NCI-H1417 treated with DMSO at 0.1 percent for 48 hours (cell line): ENCODE data around the gene FBXW4.
"Not testable (repeated sequence)": the region's sequence is repeated elsewhere in the genome, so short reads cannot be mapped to it uniquely, and the experiment has no call there.

Experiments
- DNase-seq: peaks from one replicate; lab custom pipeline; 2025; lab: John Stamatoyannopoulos, UW

The FBXW4 gene

DNA sequence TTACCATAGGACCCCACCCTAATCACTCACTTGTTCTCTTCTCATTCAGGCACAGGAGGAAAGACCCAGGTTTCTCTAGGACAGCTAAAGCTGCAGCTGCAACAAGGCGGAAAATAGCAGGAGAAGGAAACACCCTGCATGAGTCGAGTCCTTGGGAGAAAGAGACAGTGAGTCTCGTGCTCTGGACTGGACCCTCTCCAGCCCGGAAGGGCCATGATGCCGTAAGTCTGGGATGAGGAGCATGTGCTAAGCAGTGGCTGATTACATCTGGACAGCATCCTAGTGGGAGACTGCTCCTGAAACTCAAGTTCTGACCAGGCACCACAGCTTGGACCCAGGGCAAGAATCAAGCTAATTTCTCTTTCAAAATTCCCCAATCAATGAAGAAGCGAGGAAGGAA is 39.4 kb downstream of the FBXW4 start:
- DNase-seq = no peak

- DNase-seq = no peak
These were observed 41.4 kb downstream of the FBXW4 start for GRCh38 chr10:101653536-101653935.

GRCh38 chr10:101651336-101651735 is 43.6 kb downstream of the FBXW4 start:
- no peak for DNase-seq

DNA sequence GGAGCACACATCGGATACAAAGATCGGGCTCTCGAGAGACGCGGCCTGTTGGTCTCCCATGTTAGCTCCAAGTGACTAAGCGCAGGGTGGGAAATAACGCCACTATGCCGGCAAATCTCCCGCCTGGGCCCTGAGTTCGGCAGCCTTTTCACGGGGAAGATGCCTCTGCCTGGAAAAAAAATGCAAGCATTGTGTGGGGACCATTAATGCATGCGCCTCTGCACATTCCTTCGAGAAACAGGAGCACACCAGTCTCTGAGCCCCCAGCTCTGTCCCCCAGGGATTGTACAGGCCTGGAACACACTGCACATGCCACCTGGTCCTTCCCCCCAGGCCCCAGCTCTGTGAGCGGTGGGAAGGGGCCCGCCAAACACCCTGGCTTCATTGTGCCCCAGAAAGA is 44.1 kb downstream of the FBXW4 start:
- no peak for DNase-seq

DNA sequence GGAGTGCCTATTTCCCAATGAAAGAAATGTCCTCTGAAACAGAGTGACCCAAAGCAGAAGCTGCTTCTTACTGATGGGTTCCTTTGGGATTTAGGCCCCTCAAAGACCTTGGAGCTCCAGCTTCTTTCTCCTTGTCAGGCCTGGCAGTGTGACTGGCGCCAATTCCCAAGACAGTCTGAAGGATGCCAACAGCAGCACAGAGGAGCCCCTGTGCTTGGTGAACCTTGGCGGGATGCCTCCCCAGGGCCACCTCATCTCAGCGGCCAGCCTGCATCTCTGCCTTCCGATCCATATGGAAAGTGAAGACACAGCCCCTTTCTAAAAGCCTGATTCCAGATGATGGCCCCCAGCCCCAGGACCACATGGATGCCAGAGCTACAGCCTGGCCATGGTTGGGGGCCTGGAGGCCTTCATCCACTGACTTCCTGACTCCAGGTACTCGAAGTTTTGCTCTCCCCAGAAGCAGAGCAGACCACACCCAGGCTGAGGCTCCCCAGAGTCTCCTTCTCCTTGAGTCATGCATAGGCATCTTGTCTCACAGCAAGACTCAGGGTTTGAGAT is 45.4 kb downstream of the FBXW4 start:
- DNase-seq = no peak

DNA sequence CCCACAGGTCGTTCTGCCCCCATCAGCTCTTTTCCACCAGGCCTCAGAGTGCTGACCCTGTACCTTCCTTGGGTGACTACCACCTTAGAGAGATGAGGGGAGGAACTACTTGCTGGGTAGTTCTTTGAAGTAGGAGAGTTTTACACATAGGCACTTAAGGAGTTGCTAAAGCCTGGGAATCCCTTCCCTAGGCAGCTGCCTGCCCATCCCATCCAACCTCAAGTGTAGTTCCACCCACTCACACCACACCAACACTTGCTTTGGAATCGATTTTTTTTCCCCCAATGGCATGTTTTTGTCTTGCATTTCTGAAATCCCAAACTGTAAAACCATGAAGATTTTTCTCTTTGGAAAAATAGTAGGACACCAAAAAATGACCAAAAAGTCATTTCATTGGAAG is 47.7 kb downstream of the FBXW4 start:
- no peak for DNase-seq

DNA sequence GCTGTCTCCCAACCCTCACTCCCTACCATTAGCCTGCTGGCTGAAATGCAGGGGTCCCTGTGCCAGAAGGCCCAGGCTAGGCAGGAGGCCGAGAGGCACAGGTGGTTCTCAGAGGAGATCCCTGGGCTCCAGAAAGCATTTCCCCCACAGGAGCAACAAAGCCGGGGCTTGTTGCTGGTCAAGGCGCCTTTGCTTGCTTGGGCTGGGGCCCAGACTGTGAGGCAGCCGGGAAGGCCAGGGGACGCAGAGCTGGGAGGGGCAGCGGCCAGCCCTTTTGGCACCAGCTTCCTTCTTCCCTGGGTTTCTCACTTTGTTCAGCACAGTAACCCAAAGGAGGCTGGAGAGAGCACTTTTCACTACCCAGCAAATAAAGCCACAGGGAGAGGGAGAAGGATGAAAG is 48.6 kb downstream of the FBXW4 start:
- no peak for DNase-seq

DNA sequence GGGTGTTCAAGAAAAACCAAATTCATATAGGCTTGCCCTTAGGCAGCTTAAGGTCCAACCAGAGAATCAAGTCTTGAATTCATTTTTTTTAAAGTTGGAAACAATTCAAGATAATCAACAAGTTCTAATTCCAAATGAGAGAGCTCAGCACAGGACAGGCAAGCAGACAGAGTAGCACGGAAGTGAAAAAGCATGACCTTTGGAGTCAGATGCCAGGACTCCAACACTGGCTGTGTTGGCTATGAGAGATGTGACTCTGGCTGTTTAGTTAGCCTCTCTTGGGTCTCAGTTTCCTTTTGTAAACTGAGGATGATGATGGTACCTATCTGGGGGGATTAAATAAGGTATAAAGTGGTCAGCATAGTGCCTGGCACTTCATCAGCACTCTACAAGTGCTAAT is 49.3 kb downstream of the FBXW4 start:
- no peak for DNase-seq

DNA sequence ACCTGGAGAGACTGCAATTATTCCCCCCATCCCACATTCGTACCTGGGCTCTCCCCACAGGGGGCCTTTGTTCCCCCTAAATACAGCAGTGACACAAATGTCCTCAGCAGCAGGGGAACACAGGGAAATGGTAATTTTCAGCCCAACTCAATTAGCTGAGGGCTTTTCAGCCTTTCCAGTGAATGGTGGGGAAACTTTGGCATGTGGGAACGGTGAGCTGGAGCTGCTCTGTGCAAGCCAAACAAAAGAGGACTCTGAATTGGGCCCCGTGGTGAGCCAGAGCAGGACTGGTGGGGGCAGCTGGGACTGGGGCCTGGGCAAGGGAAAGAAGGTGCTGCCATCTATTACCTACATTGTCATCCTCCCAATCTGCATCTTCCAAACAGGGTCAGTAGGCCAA is 51.0 kb downstream of the FBXW4 start:
- no peak for DNase-seq

GRCh38 chr10:101643546-101643945 is 51.4 kb downstream of the FBXW4 start:
- no peak for DNase-seq

DNA sequence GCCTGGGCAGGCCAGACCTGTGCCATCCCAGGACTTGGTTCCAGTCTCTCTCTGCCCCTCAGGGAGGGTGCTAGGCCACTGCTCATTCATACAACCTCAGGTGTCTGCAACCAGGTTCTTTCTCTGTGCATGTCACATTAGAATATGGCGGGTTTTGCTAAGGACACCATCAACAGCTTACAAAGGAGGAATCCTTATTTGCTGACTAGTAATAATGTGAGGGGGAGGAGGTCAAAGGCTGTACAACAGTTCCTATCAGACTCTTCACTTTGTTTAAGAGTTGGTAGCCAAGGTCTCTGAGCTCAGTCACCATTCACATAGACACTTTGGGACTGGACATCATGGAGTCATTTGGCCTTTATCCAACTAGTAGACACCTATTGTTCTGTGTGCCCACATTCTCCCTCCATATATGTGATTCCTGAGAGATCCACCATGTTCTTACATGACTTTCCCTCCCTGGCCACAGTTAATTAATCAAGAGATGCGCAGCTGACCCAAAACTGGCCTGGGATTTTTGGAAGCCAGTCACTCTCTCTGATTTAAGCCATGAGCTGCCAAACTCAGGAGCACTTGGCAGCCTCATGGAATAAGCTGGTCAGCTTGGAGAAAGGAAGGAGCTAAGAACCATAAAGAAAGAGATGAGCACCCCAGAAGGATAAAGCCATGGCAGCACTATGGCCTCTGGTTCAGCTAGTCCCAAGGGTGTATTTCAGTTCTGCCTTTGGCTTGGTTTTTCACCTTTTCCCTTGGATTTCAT is 55.6 kb downstream of the FBXW4 start:
- DNase-seq = no peak

GRCh38 chr10:101633510-101633909 is 61.5 kb downstream of the FBXW4 start:
- DNase-seq = not testable (repeated sequence)

GRCh38 chr10:101631821-101632475 is 63.0 kb downstream of the FBXW4 start:
- no peak for DNase-seq

- DNase-seq = no peak
These were observed 64.4 kb downstream of the FBXW4 start for GRCh38 chr10:101630633-101630920.

DNA sequence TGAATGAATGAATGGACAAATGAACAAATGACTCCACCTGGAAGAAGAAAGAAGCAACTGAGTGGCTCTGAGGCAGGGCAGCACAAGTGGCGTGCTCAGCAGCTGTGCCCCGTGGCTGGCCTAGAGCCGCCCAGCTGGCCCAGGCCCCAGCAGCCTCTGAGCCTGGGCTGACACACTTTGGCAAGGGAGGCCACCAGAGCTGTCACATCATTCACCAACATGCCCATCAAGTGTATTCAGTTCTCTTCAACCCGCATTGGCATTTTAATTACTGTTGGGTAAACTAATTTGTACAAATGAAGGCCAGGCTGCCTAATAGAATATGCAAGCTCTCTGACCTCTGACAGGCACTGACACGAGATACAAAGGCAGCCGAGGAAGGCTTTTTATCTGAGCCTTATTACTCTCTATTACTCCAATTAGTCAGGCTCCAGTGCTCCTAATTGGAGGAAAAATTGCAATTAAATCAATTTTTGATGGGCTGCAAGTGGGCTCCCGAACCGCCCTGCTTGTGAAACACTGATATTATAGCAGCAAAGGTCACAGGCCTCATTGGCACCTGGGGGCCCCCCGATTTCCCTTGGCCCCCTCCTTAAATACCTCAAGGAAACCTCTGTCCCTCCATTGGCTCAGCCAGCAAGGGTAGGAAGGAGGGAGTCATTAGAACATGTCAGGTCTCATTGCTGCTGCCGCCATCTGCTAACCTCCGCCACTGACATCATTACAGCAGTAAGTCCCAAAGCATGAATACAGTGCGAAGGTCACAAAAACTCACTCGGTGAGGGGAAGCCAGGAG is 64.9 kb downstream of the FBXW4 start:
- no peak for DNase-seq

GRCh38 chr10:101625821-101626412 is 69.1 kb downstream of the FBXW4 start:
- DNase-seq = no peak

- no peak for DNase-seq
These were observed 70.4 kb downstream of the FBXW4 start for GRCh38 chr10:101624526-101625102.

DNA sequence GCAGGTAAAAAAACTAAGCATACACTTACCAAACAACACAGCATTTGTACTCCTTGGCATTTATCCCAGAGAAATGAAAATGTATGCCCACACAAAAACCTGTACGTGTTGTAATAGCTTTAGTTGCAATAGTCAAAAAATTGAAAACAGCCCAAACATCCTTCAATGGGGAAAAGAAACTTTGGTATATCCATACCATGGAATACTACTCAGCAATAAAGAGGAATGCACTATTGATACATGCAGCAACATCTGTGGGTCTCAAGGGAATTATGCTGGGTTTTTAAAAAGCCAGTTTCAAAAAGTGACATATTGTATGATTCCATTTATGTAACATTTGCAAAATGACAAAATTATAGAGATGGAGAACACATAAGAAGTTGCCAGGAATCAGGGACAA is 71.4 kb downstream of the FBXW4 start:
- DNase-seq = no peak

- DNase-seq = no peak
These were observed 75.0 kb downstream of the FBXW4 start for GRCh38 chr10:101619983-101620382.

- no peak for DNase-seq
These were observed 76.1 kb downstream of the FBXW4 start for GRCh38 chr10:101618871-101619270.

- no peak for DNase-seq
These were observed 77.0 kb downstream of the FBXW4 start for GRCh38 chr10:101617824-101618568.
